Panc1 (cell line): ENCODE data around the gene FNTB. TPM values are rescaled to one million over a fixed set of nuclear protein-coding genes. Genes with fewer than 3 reads are reported as not detected.

ENCODE experiments used
- ATAC-seq: fragments of 200-7000 bp; cut with Tn5 transposase; 2 replicates; pipeline ENCODE4 v1.9.1; 2020; ENCODE audit warnings: mild to moderate bottlenecking, moderate library complexity
- BruUV-seq: library from RNA; stranded (reverse); fragments of 400-500 nt; replicated peaks from 2 replicates; lab custom pipeline; 2021; lab: Mats Ljungman, UMichigan
- CTCF ChIA-PET: fragments of 300-600 bp; sonication (Branson Sonifier 250); formaldehyde crosslinking; loops from one replicate; lab custom pipeline; 2022; ENCODE audit warnings: antibody characterized with exemption; lab: Charles Lee
- POLR2A ChIA-PET: fragments of 300-600 bp; sonication (Branson Sonifier 250); formaldehyde crosslinking; loops from one replicate; lab custom pipeline; 2022; ENCODE audit warnings: antibody characterized with exemption; lab: Charles Lee
- DNase-seq: peaks from one replicate; pipeline ENCODE4 v3.0.0-alpha.2; 2010; ENCODE audit warnings: low read depth, low spot score
- H3K27ac ChIP-seq: 2 replicates; pipeline ENCODE4 v1.5.1; 2011; ENCODE audit warnings: mild to moderate bottlenecking, low read length, inconsistent platforms
- H3K27me3 ChIP-seq: fragments of 200-500 bp; sonication (Bioruptor generic); 2 replicates; pipeline ENCODE4 v1.6.0; 2014; ENCODE audit warnings: low read length, inconsistent platforms; ENCODE audit not compliant: control insufficient read depth, insufficient read depth
- H3K36me3 ChIP-seq: fragments of 200-500 bp; sonication (Bioruptor generic); 2 replicates; pipeline ENCODE4 v1.5.1; 2014; ENCODE audit warnings: inconsistent platforms, mild to moderate bottlenecking, low read length, moderate library complexity; ENCODE audit not compliant: control insufficient read depth, insufficient read depth
- H3K4me1 ChIP-seq: 2 replicates; pipeline ENCODE4 v1.5.1; 2011; ENCODE audit warnings: inconsistent platforms, mild to moderate bottlenecking, low read length, moderate library complexity; ENCODE audit not compliant: control insufficient read depth, insufficient read depth
- H3K4me3 ChIP-seq, 2 experiments: 2 replicates each; pipeline ENCODE4 v1.5.1; 2011 to 2012; ENCODE audit warnings: low read depth in 2 of 2, low read length in 2 of 2, mild to moderate bottlenecking in 2 of 2, inconsistent platforms in 1 of 2, moderate library complexity in 1 of 2
- H3K9me3 ChIP-seq: fragments of 200-500 bp; sonication (Bioruptor generic); 2 replicates; pipeline ENCODE4 v1.5.1; 2014; ENCODE audit warnings: low read depth, mild to moderate bottlenecking, inconsistent platforms, low read length, moderate library complexity; ENCODE audit not compliant: control insufficient read depth, insufficient read depth
- CTCF ChIP-seq: fragments of 450-650 bp; IDR thresholded peaks from 2 replicates; pipeline ENCODE4 v1.5.1; 2017; ENCODE audit warnings: mild to moderate bottlenecking
- POLR2AphosphoS5 ChIP-seq: IDR thresholded peaks from 2 replicates; pipeline ENCODE4 v1.6.1; 2012; ENCODE audit warnings: mild to moderate bottlenecking, low read depth, low read length, moderate library complexity
- REST ChIP-seq, 2 experiments: IDR thresholded peaks; 2 replicates each; pipeline ENCODE4 v1.6.1; 2011 to 2012; ENCODE audit warnings: low read depth in 2 of 2, control low read depth in 1 of 2, low read length in 1 of 2, mild to moderate bottlenecking in 1 of 2, moderate library complexity in 1 of 2; ENCODE audit not compliant: insufficient read depth in 1 of 2
- SIN3A ChIP-seq: IDR thresholded peaks from 2 replicates; pipeline ENCODE4 v1.6.1; 2012; ENCODE audit warnings: low read depth, mild to moderate bottlenecking, low read length, moderate library complexity, borderline replicate concordance; ENCODE audit not compliant: insufficient read depth
- TCF7L2 ChIP-seq: IDR thresholded peaks from 2 replicates; pipeline ENCODE4 v1.6.1; 2011; ENCODE audit warnings: mild to moderate bottlenecking, low read depth, low read length, inconsistent platforms
- in situ Hi-C: cut with HindIII; loops from 2 replicates; pipeline ENCODE4 v1.10.0; 2016; ENCODE audit warnings: low sequenced_read_pairs, low pct_unique_long_range_greater_than_20kb
- intact Hi-C: fragments of 100-400 bp; cut with micrococcal nuclease; formaldehyde crosslinking; loops from one replicate; pipeline ENCODE4 v1.10.0; 2022; ENCODE audit not compliant: unreplicated experiment
- microRNA-seq: library from miRNA; unstranded; fragments of <30 nt; microRNA quantifications from one replicate; pipeline ENCODE4 v1.1.0, GENCODE V29; 2020; ENCODE audit not compliant: unreplicated experiment
- total RNA-seq: library from RNA; stranded (reverse); gene quantifications from one replicate; pipeline ENCODE4 v1.2.1, GENCODE V29; 2021; ENCODE audit not compliant: unreplicated experiment

The FNTB gene
- total RNA-seq, 1 experiment from 2014 or later: 13.3 TPM

GRCh38 chr14:65109357-65109756, 122.7 kb downstream of the FNTB start:
- TF ChIP-seq POLR2AphosphoS5: no peak
- in situ Hi-C loops: no loop called here
- DNase-seq (no peak), ATAC-seq (no peak)
- intact Hi-C loops: no loop called here
- ChIA-PET POLR2A (no interaction called here), CTCF (no interaction called here)
- Histone ChIP-seq H3K27ac (no peak overlapping the region), H3K4me1 (no peaks in the 10 kb centered on the region), H3K27me3 (no peaks in the 10 kb centered on the region), H3K9me3 (no peaks in the 10 kb centered on the region), H3K36me3 (no peaks in the 10 kb centered on the region), H3K4me3 (no peak overlapping the region)
- no TSS peak for BruUV-seq

GRCh38 chr14:65110525-65110924, 123.8 kb downstream of the FNTB start:
- no TSS peak for BruUV-seq
- no peak for ATAC-seq

More at GRCh38 chr14:65110525-65110924, 123.8 kb downstream of the FNTB start:
- DNase-seq: no peak
- intact Hi-C loops (no loop called here), in situ Hi-C loops (no loop called here)
- no peaks in the 10 kb centered on the region for H3K9me3 ChIP-seq
- H3K4me1 ChIP-seq: no peaks in the 10 kb centered on the region
- POLR2A ChIA-PET: no interaction called here
- H3K4me3 ChIP-seq: no peak overlapping the region
- TF ChIP-seq POLR2AphosphoS5 (no peak), CTCF (no peak), TCF7L2 (no peak), REST (IDR thresholded peaks at IDR 0.05; ENCODE audit: insufficient read depth in 1 of 2, low read depth in 2 of 2, low read length in 1 of 2) (no peak), SIN3A (no peak)
- H3K36me3 ChIP-seq: no peaks in the 10 kb centered on the region
- no peak overlapping the region for H3K27ac ChIP-seq
- H3K27me3 ChIP-seq: no peaks in the 10 kb centered on the region
- CTCF ChIA-PET: no interaction called here

Small RNA genes lying within 50 kb of the gene (microRNA-seq; reads per million reads assigned to microRNA genes)
- 1.9 reads per million for gene MIR4706

Other genes starting within 250 kb of the FNTB start
- gene SPTB, start 107.0 kb upstream of the FNTB start, total RNA-seq: 0.13 TPM
- 55.6 TPM for gene CHURC1, start 72.4 kb upstream of the FNTB start, total RNA-seq
- 0.15 TPM for gene GPX2, start 44.1 kb upstream of the FNTB start, total RNA-seq
- 6.0 TPM for gene RAB15, start 14.6 kb upstream of the FNTB start, total RNA-seq
- gene MAX, start 115.6 kb downstream of the FNTB start, total RNA-seq: 41.4 TPM